GM19328 (cell line): ENCODE results near the gene FBXW8.
A peak's percentile ranks its signal among the peaks of the same experiment; 100 is the strongest.

Experiments
- ATAC-seq: cut with Tn5 transposase; IDR thresholded peaks from one replicate; pipeline ENCODE4 v1.9.1; 2021; ENCODE audit warnings: mild to moderate bottlenecking, moderate library complexity; ENCODE audit not compliant: unreplicated experiment

FBXW8 gene

DNA sequence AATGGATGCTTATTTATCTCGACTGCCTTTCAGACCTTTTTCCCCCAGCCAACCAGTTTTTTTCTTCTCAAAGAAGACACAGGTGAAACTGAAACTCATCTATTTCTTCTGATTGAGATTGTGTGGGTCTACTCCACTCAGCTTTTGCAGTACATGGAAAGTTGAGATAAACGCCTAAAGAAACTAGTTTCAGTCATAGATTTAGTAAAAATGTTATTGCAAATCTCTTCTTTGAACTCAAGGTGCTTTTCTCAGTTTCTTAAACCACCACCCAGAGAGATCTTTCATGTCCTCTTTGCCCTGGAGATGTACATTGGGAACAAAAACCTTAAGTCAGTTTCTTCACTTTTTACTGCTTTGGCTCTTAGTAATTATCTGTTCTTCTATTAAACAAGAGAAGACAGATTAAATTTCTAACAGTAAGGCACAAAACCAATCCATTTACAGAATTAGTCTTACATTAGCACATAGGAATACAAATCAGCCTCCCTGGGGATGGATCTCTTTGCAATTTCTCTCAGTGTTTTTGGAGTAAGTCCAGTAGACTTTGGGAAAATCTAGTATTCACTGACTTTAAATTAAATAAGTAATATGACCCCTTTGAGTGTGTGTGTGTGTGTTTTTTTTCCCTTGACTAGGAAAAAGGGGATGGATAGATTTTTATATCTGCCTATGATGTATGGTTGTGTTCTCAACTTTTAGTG lies 11.6 kb downstream of the FBXW8 start:
- ATAC-seq, result peak; percentile 58

DNA sequence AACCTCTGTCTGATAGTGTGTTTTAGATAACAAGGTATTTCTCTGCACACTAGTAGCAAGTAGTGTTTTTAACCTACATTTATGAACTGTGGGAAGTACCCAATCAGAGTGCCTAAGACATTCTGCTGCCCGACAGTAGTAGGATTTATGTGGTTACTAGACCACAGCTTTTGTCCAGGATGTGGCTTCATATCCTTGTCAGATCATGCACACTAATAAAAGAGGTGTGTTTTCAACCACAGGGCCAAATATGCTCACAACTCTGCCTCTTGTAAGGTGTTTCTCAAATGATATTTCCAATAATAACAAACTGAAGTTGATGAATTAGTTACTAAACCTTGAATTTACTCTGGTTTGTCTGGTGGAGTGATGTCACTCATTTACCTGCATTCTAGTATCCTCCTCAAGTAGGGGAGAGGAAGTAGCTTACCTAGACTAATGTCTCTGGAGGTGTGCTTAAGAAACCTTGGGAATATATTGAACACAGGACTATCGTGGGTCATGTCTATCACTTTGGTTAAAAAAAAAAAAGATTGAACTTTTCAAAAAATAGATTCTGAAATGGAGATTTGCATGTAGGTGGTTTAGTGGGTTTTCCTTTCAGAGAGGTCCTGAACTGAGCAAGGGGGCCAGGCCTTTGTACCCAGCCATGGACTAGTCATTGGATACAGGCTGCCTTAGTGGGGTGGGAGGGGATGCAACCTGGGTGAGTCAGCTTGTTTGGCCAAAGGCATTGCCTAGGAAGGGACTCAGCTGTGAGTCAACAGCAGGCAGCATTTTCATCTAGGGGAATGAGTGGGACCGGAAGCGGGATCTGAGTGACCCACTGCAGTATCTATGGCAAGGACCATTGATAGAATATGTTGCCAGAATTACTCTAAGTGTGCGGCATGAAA lies 14.1 kb downstream of the FBXW8 start:
- ATAC-seq, result peak; percentile 59

DNA sequence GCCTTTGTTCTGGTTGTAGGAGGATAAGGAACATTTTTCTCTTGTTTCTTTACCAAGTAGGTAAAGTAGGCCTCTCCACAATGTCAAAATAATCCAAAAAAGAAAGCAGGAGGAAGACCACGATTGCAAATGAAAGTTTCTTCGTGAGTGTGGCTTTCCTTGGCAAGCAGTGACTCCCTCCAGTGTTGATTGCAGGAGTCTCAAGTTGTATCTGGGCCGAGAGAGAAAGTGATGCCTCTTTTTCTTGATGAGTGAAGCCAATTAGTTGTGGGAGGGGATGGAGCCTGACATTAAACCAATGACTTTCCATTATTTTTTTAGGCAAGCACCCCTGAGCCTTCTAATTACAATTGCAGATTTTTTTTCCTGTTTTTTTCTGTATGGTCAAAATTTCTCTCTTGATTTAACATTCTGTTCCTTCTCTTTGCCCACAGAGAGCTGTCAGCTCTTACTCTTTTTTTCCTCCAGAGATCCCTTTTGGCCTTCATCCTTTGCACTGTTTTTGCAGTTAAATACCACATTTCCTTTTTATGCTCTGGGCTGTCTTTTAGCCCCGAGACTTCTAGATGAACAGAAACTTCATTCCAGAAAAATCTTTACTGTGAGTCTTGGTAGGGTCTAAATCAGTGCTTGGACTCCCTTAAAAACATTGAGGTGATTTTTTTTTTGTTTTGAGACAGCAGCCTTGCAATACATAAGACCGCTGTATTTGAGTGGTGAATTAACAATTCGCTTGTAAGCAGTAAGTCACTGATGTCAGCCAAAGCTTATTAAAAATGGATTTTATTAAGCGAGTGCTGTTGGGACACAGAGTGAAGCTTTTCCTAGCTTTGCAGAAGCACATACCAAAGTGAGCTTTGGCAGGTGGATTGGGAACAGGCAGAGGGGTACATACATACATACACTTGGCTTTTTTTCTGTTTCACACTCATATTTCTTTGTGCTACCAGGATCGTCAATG lies 15.8 kb downstream of the FBXW8 start:
- ATAC-seq, result no peak

DNA sequence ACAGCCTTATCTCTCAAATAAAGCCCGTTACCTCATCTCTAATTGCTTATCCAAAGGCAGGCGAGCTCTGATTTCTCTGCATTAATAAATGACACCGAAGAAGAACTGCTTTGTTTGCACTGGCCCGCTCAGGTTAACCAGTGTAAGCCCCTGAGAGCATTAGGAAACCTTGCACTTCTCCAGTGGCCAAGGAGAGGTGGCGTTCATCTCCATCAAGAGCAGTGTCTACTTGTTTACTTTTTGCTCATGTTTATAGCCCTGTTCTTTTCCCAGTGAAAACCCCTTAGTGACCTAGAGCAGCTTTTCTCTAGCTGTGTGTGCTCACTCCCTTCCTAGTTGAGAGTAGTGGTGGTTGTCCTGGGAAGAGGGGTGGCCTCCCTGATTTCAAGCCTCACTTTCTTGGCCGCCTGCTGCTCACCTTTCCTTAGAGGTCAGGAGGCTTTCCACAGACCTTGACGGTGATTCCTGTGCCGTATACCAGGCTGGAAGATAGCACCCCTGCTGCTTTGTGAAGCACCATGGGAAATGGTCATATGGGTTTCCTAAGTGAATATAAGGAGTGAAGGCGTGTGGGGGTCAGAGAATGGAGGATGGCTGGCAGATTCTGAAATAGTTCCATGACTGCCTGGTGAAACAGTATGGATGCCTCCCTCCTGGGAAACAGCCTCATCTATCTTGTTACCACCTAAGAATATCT lies 16.6 kb downstream of the FBXW8 start:
- no peak for ATAC-seq

DNA sequence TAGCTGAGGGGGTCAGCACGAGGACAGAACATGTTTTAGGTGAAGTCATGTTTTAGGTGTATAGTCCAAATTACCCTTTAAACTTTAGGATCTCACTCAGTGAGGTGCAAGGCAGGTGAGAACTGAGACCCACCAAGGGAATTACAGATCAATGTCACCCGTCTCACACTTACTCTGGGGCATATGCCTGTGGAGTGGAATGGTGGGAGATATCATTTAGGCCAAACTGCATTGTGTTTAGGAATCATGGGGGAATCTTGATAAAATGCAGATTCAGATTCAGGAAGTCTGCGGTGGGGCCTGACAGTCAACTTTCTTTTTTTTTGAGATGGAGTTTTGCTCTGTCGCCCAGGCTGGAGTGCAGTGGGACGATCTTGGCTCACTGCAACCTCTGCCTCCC lies 17.8 kb downstream of the FBXW8 start:
- ATAC-seq, result no peak

DNA sequence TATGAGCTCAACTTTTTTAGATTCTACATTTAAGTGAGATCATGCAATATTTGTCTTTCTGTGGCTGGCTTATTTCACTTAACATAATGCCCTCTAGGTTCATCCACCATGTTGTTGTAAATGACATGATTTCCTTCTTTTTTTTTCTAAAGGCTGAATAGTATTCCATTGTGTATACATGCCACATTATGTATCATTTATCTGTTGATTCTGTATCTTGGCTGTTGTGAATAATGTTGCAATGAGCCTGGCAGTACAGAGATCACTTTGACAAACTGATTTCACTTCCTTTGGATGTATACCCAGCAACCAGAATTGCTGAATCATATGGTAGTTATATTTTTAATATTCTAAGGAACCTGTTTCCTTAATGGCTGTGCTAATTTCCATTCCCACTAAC lies 19.1 kb downstream of the FBXW8 start:
- no peak for ATAC-seq

DNA sequence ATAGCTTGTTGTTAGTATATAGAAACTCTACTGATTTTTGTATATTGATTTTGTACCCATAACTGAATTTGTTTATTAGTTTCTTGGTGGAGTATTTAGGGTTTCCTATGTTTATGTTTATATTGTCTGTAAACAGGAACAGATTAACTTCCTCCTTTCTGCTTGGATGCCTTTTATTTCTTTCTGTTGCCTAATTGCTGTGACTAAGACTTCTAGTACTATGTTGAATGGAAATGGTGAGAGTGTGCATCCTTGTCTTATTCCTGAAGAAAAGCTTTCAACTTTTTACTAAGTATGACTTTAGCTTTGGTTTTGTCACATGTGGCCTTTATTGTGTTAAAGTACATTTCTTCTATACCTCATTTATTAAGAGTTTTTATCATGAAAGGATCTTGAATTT lies 20.9 kb downstream of the FBXW8 start:
- no peak for ATAC-seq

DNA sequence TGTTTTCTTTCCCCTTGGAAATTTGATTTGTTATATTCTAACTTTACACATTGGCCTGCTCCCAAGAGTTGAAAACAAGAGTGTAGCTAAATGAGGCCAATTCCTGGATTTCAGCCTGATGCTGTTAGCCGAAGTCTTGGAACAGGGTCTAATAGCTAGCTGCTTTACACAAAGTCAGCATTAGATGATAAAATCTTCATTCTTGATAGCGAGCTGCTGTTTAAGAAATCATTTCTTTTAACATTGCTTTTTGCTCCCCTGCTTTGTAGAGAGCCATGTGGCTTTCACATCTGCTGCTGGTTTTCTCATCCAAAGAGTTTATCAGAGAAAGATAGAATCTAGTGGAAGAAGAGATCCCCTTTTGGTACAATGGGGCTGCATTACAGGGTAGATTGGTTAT lies 22.3 kb downstream of the FBXW8 start:
- no peak for ATAC-seq

DNA sequence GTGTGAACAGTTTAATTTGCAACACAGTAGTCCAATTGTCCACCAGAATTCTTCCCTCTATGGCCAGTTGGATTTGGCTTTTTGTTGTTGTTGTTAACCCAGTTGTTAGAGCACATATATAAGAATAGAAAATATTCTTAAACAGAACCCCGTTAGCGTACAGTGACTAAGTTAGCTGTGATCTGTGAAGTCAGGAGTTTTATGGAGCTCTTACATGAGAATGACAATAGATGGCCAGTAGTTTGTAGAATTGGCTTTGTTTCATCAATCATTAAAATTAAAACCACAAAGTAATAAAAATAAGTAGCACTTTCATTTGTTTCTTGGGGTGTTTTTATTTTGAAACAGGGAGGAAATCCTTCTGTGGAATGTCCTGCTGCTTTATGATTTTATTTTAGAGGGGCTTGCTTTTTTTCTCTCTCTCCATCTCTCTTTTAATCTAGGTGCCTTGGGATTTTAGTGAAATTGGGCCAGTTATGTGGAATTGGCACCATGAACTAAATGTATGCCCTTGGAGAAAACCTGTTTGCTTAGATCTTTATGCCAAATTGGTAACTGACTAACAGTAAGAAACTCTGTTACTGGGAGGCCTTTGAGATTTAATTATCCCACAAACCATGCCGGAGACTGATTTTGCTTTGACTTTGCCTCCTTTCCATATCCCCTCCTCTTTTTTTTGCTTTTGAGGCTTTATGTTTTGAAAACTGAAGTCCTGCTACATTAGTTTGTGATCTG lies 22.9 kb downstream of the FBXW8 start:
- ATAC-seq, result no peak

DNA sequence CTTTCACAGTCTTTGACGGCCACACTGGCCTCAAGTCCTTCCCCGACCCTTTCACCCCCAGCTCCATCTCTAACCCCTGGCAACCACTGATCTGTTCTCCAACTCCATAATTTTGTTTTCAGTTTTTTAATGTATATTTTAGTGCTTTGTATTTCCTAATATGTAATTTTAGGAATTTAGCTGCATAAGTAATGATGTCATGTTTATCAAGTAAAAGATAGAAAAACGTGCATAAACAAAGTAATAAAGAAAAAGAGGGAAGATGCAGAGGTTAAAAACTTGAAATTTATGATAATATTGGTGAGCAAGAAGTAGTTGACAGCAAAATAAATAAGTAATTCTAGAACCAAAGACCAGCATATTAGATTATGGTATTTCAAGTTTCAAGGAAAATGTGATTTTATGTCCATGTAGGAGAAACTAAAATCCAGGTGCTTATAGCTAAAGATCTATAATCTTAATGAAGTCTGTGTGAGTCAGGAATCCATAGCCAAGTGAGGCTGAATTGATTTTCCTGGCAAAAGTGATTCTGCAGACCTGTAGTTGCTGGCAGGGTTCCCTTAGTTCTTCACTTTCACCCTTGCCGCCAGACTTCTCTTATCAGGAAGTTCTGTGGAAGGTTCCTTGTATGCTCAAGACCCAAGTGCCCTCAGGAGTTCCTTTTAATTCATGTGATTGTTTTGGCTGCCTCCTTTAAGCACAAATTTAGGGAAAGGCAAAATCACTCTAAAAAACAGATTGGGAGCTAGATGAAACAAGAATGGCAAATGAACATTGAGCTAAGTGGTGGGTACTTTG lies 24.4 kb downstream of the FBXW8 start:
- ATAC-seq, result no peak

DNA sequence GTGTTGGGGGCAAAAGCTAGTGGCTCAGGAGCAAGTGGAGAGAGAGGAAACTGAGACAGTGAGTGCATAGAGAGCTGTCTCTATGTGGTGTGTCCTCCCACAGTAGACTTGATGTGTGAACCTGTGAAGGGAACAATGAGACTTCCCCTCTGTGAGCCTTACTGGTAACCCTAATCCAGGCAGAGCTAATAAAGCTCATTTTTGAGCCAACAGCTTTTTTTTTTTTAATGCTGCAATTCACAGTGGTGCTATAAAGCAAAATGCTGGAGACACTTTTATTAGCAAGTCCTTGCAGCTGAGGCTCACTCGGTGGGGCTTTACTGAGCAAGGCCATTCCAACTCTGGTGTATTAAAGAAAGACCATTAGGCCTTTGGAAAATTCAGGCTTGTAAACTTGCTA lies 26.9 kb downstream of the FBXW8 start:
- ATAC-seq, result no peak

DNA sequence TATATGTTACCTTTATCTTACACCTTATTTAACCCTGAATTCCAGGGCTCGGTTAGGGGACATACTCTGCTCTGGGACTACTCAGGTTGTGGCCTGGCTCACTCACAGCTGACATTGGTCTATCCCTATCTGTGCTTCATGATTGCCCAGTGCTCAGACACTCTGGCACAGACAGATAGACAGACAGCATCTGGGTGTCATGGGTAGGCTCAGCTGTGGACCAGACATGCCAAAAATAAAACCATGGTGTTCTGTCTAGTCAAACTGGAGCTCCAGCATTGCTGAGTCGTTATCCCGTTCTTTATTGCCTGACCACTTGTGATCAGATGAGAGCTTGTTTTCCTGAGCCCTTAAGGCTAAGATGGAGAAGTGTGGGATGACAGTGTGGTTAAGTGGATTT lies 29.0 kb downstream of the FBXW8 start:
- ATAC-seq, result no peak

DNA sequence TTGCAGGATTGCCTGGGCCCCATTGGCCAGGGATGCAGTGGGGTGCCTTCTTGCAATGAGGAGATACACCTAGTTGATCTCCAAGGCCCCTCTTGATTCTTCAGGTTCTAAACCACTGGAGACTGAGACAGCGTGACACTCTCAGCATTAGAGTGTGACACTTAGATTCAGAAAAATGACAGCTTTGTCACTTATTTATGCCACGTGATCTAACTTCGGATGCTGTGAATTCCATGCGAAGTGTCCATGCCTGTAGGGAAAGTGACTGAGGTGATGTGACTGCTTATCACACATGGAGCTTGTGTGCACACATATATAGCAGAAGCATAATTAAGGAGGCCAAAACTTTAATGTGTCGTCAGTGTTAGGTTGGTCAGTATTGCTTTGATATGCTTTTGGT lies 30.4 kb downstream of the FBXW8 start:
- no peak for ATAC-seq

DNA sequence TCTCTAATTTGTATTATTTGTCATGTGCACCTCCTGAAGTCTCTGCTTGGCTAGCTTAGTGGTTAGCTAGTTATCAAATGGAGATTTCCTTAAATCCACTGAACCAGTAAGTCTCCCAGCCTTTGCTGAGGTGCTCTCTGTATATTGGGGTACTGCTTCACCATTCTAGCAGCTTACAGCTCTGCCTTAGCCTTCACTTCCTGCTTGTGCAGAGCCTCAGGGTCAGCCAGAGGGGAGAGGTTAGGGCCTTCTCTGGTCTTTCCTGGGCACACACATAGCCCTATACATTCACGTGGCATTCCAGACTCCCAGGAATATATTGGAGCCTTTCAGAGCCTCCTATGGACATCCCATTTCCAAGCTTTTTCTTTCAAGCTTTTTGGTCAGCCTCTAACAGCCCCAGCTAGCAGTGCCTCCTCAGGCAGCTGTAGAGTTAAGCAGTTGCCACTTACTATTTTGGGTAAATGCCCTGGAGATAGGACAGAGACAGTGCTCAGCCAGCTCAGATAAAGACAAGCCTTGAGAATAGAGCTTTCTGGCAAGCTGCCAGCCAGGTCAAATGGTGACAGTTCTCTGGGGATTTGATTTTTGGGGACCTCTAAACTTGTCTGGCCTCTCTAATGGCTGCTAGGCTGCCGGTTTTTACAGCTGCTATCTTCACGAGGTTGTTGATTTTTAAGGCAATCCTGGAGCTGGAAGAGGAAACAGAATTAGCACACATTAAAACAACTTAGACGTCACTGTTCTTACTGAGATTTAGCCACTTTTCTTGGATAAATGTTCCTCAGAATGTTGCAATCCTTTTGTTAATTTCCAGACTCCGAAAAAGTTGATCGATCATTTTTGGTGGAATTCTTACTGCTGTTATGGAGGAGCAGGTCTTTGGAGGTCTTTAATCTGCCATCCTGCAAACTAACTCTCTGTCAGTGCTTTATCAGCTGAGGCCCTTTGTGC lies 32.9 kb downstream of the FBXW8 start:
- no peak for ATAC-seq

DNA sequence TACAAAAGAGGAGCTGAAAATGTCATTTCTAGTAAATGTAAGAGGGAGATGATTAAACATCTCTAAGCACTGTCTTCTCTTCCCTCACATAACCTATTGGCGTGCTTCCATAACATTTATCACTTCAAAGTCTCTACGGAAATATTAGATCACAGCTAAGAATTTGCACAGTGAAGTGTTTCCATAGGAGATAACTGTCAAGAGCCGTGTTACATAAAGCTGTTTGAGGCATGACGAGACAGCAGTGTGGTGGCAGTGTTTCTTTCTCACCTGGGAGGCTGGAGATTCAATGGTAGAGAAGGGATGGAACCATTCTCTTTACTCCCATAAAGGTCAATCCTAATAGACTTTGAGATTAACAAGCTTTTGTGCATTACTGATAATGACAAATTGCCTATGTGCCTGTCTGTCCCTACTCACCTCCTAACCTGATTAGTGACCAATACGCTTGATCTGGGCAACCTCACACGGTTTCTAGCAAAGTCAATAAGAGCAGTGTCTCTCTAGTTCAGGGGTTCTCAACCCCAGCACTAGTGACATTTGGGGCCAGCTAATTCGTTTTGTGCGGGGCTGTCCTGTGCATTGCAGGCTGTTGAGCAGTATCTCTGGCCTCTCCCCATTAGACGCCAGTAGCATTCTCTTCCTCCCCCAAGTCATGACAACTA lies 35.3 kb downstream of the FBXW8 start:
- no peak for ATAC-seq

DNA sequence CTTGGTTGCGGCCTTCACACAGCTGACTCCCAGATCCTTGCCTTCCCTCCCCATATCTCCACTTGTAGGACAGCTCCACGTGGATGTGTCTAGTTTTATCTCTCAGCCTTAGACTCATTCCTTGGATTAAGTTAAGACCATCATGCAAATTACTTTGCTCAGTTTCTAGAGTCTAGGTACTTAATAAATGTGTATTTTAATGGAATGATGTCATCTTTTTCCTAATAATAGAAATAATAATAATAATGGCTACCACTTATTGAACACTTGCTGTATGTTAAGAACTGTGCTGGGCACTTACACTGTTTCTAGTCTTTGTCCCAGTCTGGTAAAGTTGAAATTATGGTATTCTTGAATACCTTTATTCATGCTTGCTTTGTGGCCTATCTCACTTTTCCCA lies 37.5 kb downstream of the FBXW8 start:
- no peak for ATAC-seq

DNA sequence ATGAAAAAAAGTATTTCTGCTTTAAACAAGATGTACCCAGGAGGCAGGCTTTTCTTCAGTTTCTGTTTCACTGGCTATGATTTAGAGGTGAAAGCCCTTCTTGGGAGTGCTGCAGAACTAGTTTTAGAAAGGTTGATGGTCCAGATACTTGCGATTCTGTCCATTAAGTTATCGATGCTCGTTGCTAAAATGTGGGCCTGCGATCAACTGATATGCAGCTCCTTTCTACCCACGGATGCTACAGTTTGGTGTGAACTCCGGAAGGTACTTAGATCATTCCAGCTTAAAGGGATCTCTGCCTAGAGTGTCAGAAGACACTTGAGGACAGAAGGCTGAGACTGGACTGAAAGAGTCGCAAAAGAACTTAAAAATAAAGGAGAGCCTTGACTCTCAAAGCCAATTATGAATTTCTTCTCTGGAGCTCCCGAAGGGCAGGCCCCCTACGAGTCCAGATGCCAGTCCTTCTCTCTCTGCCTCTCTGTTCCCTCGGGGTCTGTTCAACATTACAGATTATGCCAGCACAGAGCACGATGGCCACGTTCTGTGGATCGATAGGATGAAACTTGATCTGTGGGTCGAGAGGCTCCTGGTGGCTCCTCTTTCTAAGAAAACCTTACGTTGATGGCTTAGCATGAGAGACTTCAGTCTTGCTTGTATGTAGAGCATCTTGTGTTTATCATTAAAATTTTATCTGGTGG lies 40.0 kb downstream of the FBXW8 start:
- ATAC-seq, result no peak
